Fibroblast of mammary gland (primary cell): ENCODE data around the gene NTN1.
A peak's percentile ranks its signal among the peaks of the same experiment; 100 is the strongest.

Experiments
- DNase-seq: peaks from one replicate; pipeline ENCODE4 v3.0.0-alpha.2; 2010; ENCODE audit warnings: low read depth
- H3K4me3 ChIP-seq: 2 replicates; pipeline ENCODE4 v1.5.1; 2011; ENCODE audit warnings: low read depth, mild to moderate bottlenecking, low read length, moderate library complexity; ENCODE audit not compliant: control insufficient read depth
- TF ChIP-seq, protein P1 (sequence below): conservative IDR thresholded peaks from 2 replicates; pipeline ENCODE4 v1.5.1; 2011; ENCODE audit warnings: low read depth, low read length, inconsistent platforms; ENCODE audit not compliant: control insufficient read depth, insufficient read depth

Gene NTN1

GRCh38 chr17:9158544-9159452 is 137.5 kb downstream of the NTN1 start:
- H3K4me3 ChIP-seq = no peak overlapping the region
- TF ChIP-seq, protein P1, sequence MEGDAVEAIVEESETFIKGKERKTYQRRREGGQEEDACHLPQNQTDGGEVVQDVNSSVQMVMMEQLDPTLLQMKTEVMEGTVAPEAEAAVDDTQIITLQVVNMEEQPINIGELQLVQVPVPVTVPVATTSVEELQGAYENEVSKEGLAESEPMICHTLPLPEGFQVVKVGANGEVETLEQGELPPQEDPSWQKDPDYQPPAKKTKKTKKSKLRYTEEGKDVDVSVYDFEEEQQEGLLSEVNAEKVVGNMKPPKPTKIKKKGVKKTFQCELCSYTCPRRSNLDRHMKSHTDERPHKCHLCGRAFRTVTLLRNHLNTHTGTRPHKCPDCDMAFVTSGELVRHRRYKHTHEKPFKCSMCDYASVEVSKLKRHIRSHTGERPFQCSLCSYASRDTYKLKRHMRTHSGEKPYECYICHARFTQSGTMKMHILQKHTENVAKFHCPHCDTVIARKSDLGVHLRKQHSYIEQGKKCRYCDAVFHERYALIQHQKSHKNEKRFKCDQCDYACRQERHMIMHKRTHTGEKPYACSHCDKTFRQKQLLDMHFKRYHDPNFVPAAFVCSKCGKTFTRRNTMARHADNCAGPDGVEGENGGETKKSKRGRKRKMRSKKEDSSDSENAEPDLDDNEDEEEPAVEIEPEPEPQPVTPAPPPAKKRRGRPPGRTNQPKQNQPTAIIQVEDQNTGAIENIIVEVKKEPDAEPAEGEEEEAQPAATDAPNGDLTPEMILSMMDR = no peak
- peak; percentile 15 for DNase-seq

DNA sequence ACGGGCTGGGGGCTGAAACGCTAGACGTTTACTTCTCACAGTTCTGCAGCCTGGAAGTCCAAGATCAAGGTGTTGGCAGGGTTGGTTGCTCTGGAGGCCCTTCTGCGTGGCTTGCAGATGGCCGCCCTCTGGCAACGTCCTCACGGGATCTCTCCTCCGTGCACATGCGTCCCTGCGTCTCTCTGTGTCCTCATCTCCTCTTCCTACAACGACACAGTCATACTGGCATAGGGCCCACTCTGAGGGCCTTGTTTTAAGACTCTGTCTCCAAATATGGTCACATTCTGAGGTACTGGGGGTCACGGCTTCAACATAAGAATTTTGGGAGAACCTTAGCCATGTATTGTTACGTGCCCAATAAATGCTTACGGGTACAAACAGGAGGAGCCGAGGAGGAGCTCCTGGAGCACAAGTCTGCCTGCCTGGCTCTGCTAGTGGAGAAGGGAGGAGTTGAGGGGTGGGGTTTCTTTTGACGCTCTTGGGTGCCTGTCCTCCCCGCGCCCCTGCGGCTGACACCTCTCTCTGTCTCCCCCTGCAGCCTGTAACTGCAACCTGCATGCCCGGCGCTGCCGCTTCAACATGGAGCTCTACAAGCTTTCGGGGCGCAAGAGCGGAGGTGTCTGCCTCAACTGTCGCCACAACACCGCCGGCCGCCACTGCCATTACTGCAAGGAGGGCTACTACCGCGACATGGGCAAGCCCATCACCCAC is 141.1 kb downstream of the NTN1 start:
- DNase-seq = no peak
- H3K4me3 ChIP-seq = no peak overlapping the region
- TF ChIP-seq, protein P1 = no peak

GRCh38 chr17:9166788-9167187 is 145.5 kb downstream of the NTN1 start:
- TF ChIP-seq, protein P1 = no peak
- DNase-seq = no peak
- no peak overlapping the region for H3K4me3 ChIP-seq

DNA sequence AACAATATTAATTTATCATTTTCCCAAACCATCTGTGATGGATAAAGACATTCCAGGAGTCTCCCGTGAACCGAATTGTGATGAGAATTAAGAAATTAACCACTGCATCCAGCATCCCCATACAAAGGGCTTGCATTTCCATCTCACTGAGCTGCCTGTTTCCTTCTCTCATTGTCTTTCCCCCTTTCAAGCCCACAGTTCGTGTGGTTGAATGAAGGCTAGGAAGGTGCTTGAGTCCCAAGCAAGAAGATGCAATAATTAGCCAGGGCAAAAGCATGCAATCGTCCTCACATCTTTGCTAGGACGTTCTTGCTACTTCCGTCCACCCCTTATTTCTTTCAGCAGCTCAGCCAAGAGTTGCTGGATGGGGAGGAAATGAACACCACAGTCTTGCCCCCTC is 146.1 kb downstream of the NTN1 start:
- DNase-seq = no peak
- no peak overlapping the region for H3K4me3 ChIP-seq
- TF ChIP-seq, protein P1 = no peak

DNA sequence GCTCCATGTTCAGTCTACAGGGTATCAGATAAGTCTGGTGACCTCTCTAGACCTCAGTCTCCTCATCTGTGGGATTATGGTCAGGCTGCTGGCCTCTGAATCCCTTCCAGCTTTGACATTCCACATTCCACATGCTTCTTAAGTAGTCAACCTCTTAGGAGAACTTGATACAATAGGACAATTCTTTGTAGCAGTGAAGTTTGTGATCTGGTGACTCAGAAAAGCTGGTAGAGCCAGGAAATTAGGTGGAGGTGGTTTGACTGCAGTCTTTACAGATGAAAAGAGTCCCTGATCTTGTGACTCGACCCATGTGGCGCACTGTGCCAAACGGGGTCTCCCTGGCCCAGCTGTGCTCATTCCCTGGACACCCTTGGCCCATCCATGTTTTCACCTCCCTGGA is 147.8 kb downstream of the NTN1 start:
- no peak for DNase-seq
- no peak overlapping the region for H3K4me3 ChIP-seq
- TF ChIP-seq, protein P1 = no peak

- H3K4me3 ChIP-seq = no peak overlapping the region
- TF ChIP-seq, protein P1 = no peak
- no peak for DNase-seq
Observed at GRCh38 chr17:9170336-9170735, 149.0 kb downstream of the NTN1 start.
